Neuronal stem cell (in vitro differentiated cells): ENCODE results near the gene HRH3.
A peak's percentile ranks its signal among the peaks of the same experiment; 100 is the strongest.

Experiments used
- DNase-seq: peaks from one replicate; pipeline ENCODE4 v3.0.0-alpha.2; 2013; ENCODE audit warnings: low spot score
- H2AFZ ChIP-seq: one replicate; pipeline ENCODE4 v1.6.1; 2013; ENCODE audit warnings: mild to moderate bottlenecking, low read length, inconsistent platforms
- H2AK5ac ChIP-seq: 2 replicates; pipeline ENCODE4 v1.6.1; 2013; ENCODE audit warnings: low read depth, mild to moderate bottlenecking, inconsistent platforms, low read length, moderate library complexity, mixed read lengths
- H2BK120ac ChIP-seq: 2 replicates; pipeline ENCODE4 v1.6.1; 2013; ENCODE audit warnings: low read depth, mild to moderate bottlenecking, inconsistent platforms, low read length, moderate library complexity, mixed read lengths
- H2BK12ac ChIP-seq: one replicate; pipeline ENCODE4 v1.6.1; 2013; ENCODE audit warnings: low read length, inconsistent platforms
- H2BK15ac ChIP-seq: 2 replicates; pipeline ENCODE4 v1.6.1; 2013; ENCODE audit warnings: mild to moderate bottlenecking, low read length, inconsistent platforms, mixed read lengths
- H2BK5ac ChIP-seq: one replicate; pipeline ENCODE4 v1.6.1; 2013; ENCODE audit warnings: inconsistent platforms, mild to moderate bottlenecking, low read length, moderate library complexity
- H3K14ac ChIP-seq: one replicate; pipeline ENCODE4 v1.6.1; 2013; ENCODE audit warnings: low read length, inconsistent platforms
- H3K18ac ChIP-seq: 2 replicates; pipeline ENCODE4 v1.6.1; 2013; ENCODE audit warnings: low read length, inconsistent platforms
- H3K23ac ChIP-seq: 2 replicates; pipeline ENCODE4 v1.6.1; 2013; ENCODE audit warnings: low read depth, mild to moderate bottlenecking, mixed read lengths, low read length, inconsistent platforms; ENCODE audit not compliant: poor library complexity
- H3K27ac ChIP-seq: replicated peaks from 3 replicates; pipeline ENCODE4 v1.5.1; 2013; ENCODE audit warnings: low read length, inconsistent platforms
- H3K27me3 ChIP-seq, 3 experiments: 2 replicates each; pipeline ENCODE4 v1.6.1; 2013; ENCODE audit warnings: low read length in 3 of 3, mild to moderate bottlenecking in 2 of 3, inconsistent platforms in 1 of 3, low read depth in 1 of 3, mixed read lengths in 1 of 3, moderate library complexity in 1 of 3; ENCODE audit not compliant: control insufficient read depth in 3 of 3, insufficient read depth in 3 of 3
- H3K36me3 ChIP-seq, 2 donors: replicated peaks in 1 of 2; 2 replicates each; pipeline ENCODE4 v1.6.1; 2013; ENCODE audit warnings: low read length in 2 of 2; ENCODE audit not compliant: control insufficient read depth in 2 of 2, insufficient read depth in 2 of 2
- H3K4ac ChIP-seq: 2 replicates; pipeline ENCODE4 v1.6.1; 2013; ENCODE audit warnings: inconsistent platforms, mild to moderate bottlenecking, low read length, moderate library complexity
- H3K4me1 ChIP-seq, 2 donors: 1 replicate in 1 of 2; 2 replicates in 1 of 2; pipeline ENCODE4 v1.6.1; 2013; ENCODE audit warnings: low read length in 2 of 2, low read depth in 1 of 2; ENCODE audit not compliant: control insufficient read depth in 2 of 2, insufficient read depth in 1 of 2
- H3K4me2 ChIP-seq: one replicate; pipeline ENCODE4 v1.6.1; 2013; ENCODE audit warnings: mild to moderate bottlenecking, low read length, inconsistent platforms; ENCODE audit not compliant: insufficient read depth, poor library complexity, severe bottlenecking
- H3K4me3 ChIP-seq, 2 donors: 2 replicates each; pipeline ENCODE4 v1.5.1; 2013; ENCODE audit warnings: low read length in 2 of 2, mild to moderate bottlenecking in 2 of 2, inconsistent platforms in 1 of 2, moderate library complexity in 1 of 2
- H3K79me1 ChIP-seq: one replicate; pipeline ENCODE4 v1.6.1; 2013; ENCODE audit warnings: low read depth, mild to moderate bottlenecking, inconsistent platforms, low read length, moderate library complexity
- H3K9ac ChIP-seq: one replicate; pipeline ENCODE4 v1.6.1; 2013; ENCODE audit warnings: mild to moderate bottlenecking, low read depth, low read length, inconsistent platforms; ENCODE audit not compliant: poor library complexity
- H3K9me3 ChIP-seq, 2 donors: replicated peaks in 1 of 2; 2 replicates each; pipeline versions ENCODE3 to v1.6.1; 2013; ENCODE audit warnings: low read length in 2 of 2, mild to moderate bottlenecking in 2 of 2, inconsistent platforms in 1 of 2, low read depth in 1 of 2, mixed read lengths in 1 of 2, moderate library complexity in 1 of 2; ENCODE audit not compliant: control insufficient read depth in 2 of 2, insufficient read depth in 1 of 2
- H4K8ac ChIP-seq: one replicate; pipeline ENCODE4 v1.6.1; 2013; ENCODE audit warnings: low read depth, mild to moderate bottlenecking, inconsistent platforms, low read length, moderate library complexity
- H4K91ac ChIP-seq: one replicate; pipeline ENCODE4 v1.6.1; 2013; ENCODE audit warnings: low read length, low read depth, mild to moderate bottlenecking, inconsistent platforms; ENCODE audit not compliant: poor library complexity
- WGBS, 2 donors: extraction: QIAGEN DNeasy Blood & Tissue Kit; methylation state at CpG; one replicate each; pipeline ENCODE4 v1.1.7; 2013; ENCODE audit warnings: missing lambda C conversion rate in 2 of 2, mixed read lengths in 1 of 2; ENCODE audit not compliant: insufficient read length in 2 of 2, insufficient replicate concordance in 1 of 2; ENCODE audit errors: extremely low coverage in 2 of 2; 5-methylcytosine and 5-hydroxymethylcytosine counted together

Gene HRH3

DNA sequence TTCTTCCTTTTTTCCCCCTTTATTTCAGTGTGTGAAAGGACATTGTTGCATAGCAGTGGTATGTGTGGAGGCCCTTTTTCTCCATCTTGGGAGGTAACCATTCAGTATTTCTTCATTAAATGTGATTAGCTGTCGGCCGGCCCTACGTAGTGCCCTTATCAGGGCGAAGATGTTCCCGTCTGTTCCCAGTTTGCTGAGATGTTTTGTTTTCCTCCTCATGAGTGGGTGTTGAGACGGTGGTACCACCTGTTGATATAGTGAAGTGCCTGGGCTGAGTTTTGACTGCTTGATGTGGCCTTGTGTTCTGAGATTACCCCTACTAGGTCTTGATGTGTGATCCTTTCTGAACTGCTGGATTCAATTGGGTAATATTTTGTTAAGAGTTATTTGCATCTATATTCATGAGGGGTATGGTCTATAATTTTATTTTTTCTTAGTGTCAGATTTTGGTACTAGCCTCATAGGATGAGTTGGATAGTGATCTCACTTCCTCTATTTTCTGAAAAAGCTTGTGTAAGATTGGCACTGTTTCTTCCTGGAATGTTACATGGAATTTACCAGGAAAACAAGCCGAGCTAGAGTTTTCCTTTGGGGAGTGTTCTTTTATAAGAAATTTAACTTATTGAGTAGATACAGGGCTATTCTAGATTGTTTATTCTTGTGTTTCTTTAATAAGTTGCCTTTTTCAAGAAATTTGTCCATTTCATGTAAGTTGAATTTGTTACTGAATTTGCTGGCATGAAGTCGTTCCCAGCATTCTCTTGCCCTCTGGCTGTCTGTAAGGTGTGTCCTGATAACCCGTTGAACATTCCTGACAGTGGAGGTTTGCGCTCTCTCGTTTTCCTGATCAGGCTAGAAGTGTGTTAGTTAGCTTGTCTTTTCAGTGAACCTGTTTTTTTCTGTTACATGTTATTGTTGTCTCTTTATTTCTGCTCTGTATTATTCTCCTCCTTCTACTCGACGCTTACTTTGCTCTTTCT lies 32.9 kb downstream of the HRH3 start:
- Histone ChIP-seq H3K23ac (no peak overlapping the region), H2BK15ac (no peak overlapping the region), H4K91ac (no peak overlapping the region), H3K18ac (no peak overlapping the region), H2BK5ac (no peak overlapping the region), H3K4me1 (peaks cover 3 to 5% of the 10 kb centered on the region in 2 donors), H3K79me1 (peaks cover 10% of the 10 kb centered on the region), H3K27me3 (no peaks in the 10 kb centered on the region), H3K9me3 (no peaks in the 10 kb centered on the region), H3K4me3 (no peak overlapping the region), H2AFZ (no peak overlapping the region), H3K4ac (no peak overlapping the region), H3K9ac (no peak overlapping the region), H3K14ac (no peak overlapping the region), H2BK12ac (no peak overlapping the region), H3K36me3 (peaks cover 2 to 22% of the 10 kb centered on the region in 2 donors), H3K27ac (no peak overlapping the region), H3K4me2 (no peak overlapping the region), H2BK120ac (no peak overlapping the region), H4K8ac (no peak overlapping the region), H2AK5ac (no peak overlapping the region)
- DNase-seq = no peak
- no CpG with 5 or more reads among the region's 13 CpGs for WGBS, 2 donors

DNA sequence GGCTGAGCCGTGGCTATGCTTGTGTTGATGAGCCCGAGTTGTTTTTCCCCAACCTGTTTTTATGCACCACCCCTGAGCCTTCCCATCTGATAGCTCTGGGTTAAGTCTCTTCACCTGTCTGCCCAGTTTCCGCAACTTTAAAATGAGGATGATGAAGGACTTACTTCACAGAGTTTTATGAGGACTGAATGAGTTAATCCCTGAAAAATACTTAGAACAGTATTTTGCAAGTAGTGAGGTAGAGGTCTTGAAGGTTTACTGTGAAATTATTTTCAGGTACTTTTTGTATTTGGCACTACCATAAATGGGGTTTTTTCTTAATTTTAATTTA lies 34.0 kb downstream of the HRH3 start:
- no peak overlapping the region for H3K9ac ChIP-seq
- H3K18ac ChIP-seq = no peak overlapping the region
- DNase-seq = no peak
- H3K9me3 ChIP-seq = no peaks in the 10 kb centered on the region
- no peak overlapping the region for H2BK5ac ChIP-seq
- no peak overlapping the region for H3K4ac ChIP-seq
- H3K36me3 ChIP-seq = peaks cover 2 to 32% of the 10 kb centered on the region in 2 donors
- WGBS, 2 donors = no CpG with 5 or more reads among the region's 3 CpGs
- no peak overlapping the region for H3K14ac ChIP-seq
- no peak overlapping the region for H4K8ac ChIP-seq
- no peak overlapping the region for H2AFZ ChIP-seq
- H2BK15ac ChIP-seq = no peak overlapping the region
- peaks cover 6% of the 10 kb centered on the region for H3K79me1 ChIP-seq
- no peaks in the 10 kb centered on the region for H3K27me3 ChIP-seq
- H3K27ac ChIP-seq = no peak overlapping the region
- H3K4me2 ChIP-seq = no peak overlapping the region
- H2BK120ac ChIP-seq = no peak overlapping the region
- H2AK5ac ChIP-seq = no peak overlapping the region
- H3K4me1 ChIP-seq = peaks cover 3 to 8% of the 10 kb centered on the region in 2 donors
- H4K91ac ChIP-seq = no peak overlapping the region
- no peak overlapping the region for H2BK12ac ChIP-seq
- no peak overlapping the region for H3K4me3 ChIP-seq
- H3K23ac ChIP-seq = no peak overlapping the region

DNA sequence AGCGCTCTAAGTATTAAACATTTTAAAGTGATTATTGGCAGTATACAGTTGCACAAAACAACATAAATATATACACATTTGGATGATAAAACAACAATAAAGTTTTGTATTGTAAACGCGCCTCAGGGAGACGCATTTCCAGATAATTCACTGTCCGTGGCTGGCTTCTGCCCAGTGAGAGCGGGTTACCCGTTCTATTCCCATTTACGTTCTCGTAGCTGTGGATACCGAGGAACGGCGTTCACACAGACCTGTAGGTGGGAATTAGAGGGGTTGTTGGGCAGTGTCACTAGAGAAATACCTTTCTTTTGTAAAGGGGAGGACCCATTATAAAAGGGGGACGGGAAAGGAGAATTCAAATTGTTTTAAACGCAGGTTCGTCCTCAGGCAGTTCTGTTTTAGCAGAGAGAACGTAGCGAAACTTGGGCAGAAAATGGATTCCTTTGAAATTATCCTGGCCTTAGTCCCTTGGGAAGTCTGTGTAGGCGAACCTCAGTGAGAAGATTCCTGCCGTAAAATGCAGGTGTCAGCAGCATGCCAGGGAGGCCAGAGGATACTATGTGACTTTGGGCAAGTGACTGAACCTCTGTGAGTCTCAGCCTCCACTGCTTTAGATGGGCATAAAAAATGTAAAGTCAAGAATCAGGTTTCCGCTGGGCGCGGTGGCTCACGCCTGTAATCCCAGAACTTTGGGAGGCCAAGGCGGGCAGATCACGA lies 36.5 kb downstream of the HRH3 start:
- Histone ChIP-seq H2AK5ac (no peak overlapping the region), H3K79me1 (peaks cover 3% of the 10 kb centered on the region), H3K4ac (no peak overlapping the region), H2BK12ac (no peak overlapping the region), H4K91ac (no peak overlapping the region), H2BK120ac (no peak overlapping the region), H3K36me3 (peaks cover 11 to 35% of the 10 kb centered on the region in 2 donors), H4K8ac (no peak overlapping the region), H3K14ac (no peak overlapping the region), H3K4me2 (peak overlapping the region; percentile 86), H3K27ac (no peak overlapping the region), H2BK5ac (no peak overlapping the region), H3K27me3 (no peaks in the 10 kb centered on the region), H3K23ac (no peak overlapping the region), H2AFZ (peak overlapping the region; percentile 84), H3K4me3 (peak overlapping the region; percentile 97 to 100), H3K4me1 (peaks cover 3 to 8% of the 10 kb centered on the region in 2 donors), H3K9ac (peak overlapping the region; percentile 96), H3K18ac (no peak overlapping the region), H2BK15ac (no peak overlapping the region), H3K9me3 (no peaks in the 10 kb centered on the region)
- no CpG with 5 or more reads among the region's 25 CpGs for WGBS, 2 donors
- DNase-seq = no peak
